GM21360 (cell line): ENCODE measurements around the gene FTCDNL1.

Experiments
- ATAC-seq: cut with Tn5 transposase; IDR thresholded peaks from one replicate; pipeline ENCODE4 v1.9.1; 2021; ENCODE audit warnings: mild to moderate bottlenecking, moderate library complexity; ENCODE audit not compliant: unreplicated experiment

Gene FTCDNL1

DNA sequence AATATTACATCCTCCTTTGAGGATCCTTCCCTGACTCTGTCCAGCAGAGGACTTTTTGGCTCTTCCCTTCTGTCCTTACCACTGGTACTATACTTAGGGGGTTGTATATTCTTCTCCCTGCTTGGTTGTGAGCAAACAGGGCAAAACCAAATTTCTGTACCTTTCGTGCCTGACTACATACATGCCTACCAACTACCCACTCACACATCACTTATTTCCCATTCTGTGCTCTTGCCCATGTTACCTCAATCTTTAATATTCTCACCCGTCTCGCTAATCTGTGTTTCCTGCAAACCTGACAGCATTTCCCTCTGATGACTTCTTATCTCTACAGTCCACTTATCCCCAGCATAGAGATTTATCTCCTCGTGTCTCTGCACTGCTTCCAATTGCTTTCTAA lies 58.6 kb downstream of the FTCDNL1 start:
- ATAC-seq: no peak

DNA sequence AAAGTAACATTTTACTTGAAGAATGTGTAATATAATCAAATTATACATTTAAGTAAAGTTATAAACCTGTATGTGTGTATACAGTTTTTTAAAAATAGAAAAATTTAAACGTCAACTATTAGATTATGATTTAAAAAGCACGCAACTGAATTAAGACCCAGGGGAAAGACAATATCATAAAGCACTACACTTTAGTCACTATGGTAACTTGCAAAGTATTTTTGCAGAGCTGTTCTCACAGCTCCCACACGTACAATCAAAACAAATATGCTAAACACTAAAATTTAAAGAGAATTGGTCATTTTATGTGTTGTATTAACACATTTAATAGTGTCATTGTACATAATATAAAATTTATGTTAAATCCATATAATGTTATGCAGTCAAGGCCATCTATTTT lies 59.7 kb downstream of the FTCDNL1 start:
- ATAC-seq: no peak

DNA sequence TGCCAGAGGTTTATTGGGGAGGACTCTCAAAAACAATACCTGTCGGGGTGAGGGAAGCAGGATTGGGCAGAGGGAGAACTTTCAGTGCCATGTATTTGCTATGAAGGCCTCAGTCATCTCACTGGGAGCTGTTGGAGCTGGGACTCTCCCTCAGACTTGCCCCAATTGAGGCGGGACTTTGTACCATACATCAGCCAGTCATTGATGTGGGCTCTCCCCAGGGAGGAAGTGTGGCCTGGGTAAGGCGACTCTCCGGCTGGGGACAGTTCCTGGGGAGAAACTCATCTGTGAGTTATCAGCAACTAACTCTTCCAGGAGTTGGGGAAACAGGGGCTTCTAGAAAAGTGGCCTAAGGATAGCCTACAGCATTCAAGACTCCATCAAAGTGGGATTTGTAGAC lies 66.5 kb downstream of the FTCDNL1 start:
- ATAC-seq: no peak

DNA sequence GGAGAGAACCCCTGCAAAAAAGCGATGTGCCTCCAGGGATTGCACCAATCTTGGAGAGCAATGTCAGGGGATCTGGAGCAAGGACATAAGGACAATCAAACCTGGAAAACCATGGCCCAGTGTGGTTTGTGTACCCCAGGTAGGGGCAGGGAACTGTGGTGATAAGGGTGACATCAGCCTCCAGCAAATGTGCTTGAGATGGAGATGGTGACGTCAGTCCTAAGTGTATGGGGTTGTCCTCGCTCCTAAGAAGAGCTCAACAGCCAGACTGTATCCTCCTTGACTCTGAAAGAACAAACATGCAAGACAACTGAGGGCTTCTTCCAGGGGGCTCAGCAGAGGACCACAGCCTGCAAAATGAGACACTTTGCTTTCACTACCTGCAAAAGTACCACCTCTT lies 71.4 kb downstream of the FTCDNL1 start:
- no peak for ATAC-seq

DNA sequence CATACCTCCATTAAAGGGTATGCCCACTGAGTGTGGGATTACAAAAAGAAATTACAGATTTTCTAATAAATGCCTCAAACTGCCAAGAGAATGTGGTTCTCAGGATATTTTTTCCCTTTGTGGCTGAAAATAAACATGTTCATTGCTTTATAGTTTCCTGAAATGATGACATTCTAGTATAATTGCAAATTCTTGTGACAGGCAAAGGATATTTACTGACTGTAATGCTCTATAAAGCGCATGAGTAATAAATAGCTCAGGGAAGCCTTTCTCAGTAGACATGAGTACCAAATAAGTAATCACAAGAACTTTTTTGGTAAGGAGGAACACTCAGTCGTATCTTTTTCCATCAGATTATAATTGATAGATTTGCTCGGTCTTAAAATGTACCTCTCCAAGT lies 72.3 kb downstream of the FTCDNL1 start:
- no peak for ATAC-seq

DNA sequence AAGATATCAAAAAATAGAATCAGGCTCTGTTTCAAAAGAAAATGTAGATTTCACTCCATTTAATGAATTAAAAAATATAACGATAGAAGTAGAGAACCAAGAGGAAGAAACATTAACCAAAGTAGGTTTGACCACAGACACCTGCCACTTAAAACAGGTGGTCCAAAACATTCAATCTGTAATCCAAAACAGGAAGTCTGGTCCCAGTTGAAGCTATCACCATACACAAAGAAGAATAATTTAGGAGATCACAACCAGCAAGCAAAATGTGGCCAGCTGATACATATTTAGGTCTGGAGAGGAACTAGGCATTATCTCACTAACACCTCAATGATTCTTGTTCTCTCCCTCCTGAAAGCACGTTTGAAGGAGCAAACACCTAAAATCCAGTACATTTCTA lies 73.1 kb downstream of the FTCDNL1 start:
- no peak for ATAC-seq

DNA sequence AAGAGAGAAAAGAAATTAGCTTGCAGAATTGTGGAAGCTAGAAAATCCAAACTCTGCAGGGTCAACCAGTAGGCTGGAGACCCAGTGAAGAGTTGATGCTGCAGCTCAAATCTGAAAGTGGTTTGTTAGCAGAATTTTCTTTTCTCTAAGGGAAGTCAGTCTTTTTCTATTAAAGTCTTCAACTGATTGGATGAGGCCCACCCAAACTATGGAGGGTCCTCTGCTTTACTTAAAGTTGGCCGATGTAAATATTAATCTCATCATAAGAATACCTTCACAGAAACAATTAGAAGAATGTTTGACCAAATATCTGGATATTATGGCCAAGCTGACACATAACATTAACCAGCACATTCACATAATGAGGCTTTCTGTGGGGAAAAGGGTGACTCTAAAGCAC lies 73.7 kb downstream of the FTCDNL1 start:
- ATAC-seq: no peak

DNA sequence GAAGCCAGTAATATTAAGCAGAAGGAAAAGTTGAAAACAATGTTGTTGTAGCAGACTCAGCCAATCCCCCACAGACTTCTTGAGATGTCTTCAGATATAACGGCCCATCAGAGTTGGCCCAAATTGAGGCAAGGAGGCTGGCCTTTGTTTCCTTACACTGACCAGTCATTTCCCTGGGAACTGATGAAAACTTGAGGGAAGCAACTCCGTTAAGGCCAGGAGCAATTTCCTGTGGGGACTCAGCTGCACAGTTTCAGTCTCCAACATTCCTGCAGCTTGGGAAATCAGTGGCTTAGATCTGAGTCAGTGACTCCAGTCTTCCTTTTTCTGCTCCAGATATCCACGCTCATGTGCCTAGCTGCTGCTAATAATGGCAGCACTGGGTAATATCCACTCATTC lies 75.7 kb downstream of the FTCDNL1 start:
- ATAC-seq: no peak

DNA sequence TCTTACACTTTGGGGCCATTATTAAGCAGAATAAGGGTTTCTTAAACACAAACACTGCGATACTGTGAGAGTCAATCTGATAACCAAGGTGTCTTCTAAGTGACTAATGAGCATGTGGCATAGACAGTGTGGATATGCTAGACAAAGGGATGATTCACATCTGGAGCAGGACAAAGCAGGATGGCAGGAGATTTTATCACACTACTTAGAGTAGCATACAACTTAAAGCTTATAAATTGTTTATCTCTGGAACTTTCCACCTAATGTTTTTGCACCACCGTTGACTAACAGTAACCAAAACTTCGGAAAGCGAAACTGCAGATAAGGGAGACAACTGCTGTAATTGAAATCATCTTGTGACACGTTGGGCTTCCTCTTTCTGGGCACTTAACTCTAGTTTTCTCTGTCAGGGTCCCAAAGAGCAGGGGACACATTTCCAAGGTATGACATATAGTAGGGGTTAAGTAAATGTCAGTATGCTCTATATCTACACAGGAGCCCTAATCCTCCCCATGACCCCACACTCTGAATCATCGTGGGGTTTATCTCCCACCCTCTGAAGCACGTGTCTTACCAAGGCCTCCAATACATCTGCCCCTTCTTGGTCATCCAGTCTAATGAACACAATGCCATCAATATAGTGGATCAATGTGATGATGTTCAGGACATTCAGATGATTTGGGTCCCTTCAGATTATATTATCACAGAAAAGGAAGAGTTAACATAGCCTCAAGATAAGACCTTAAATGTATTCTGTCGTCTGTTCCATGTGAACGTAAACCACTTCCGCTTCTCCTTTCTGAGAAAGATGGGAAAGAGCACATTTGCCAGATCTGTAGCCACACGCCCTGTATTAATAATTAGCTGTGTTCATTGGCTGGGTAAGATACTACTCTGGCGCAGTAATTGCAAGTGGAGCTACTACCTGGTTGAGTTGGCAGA lies 78.7 kb downstream of the FTCDNL1 start:
- no peak for ATAC-seq

DNA sequence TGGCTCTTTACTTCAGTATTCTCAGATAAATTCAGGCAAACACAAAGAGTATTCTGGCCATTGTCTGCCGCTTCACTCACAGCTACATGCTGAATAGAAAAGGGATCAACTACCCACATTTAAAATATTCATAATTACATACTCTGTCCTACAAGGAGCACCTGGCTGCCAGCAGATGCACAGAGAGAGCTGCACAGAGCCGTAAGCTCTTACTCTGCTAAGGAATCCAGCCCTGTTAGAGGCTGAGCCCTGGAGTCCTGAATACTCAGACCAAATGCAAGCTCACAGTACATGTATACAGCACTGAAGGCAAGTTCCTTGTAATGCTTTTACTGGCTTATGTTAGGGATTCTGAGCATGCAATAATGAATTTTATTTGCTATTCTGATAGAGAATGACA lies 80.3 kb downstream of the FTCDNL1 start:
- ATAC-seq: no peak

DNA sequence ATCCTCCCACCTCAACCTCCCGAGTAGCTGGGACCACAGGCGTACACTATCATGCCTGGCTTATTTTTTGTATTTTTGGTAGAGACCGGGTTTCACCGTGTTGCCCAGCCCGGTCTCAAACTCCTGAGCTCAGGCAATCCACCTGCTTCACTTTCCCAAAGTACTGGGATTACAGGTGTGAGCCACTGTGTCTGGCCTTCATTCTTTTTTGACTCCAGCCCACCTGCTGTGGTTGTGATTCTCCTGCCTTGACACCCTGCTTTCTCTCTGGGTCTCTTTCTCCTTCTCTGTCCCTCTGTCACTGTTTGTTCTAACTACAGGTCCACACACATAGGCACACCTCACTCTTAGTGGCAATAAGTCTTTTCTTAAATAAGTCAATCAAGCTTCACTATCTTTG lies 85.3 kb downstream of the FTCDNL1 start:
- no peak for ATAC-seq

DNA sequence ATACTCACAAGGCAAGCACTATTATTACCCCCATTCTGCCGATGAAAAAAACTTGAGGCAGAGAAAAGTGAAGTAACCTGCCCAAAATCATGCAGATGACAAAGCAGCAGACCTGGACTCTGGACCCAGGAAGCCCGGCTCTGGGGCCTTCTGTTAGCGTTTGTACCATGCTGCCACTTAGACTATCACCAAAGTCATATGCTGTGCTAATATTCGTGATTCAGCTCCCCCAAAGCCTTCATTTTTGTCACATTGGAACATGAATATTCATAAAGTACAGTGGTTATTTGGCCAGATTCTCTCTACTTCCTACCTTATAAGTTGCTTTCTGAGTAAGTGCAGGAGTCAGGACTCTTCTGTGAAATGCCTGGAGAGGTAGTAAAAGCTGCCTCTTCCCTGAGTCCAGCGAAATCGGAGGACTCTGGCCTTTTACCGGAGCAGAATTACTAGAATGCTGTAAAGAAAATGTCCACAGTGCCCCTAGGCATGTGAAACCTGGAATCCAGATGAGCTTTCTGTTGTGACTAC lies 86.7 kb downstream of the FTCDNL1 start:
- ATAC-seq: no peak

DNA sequence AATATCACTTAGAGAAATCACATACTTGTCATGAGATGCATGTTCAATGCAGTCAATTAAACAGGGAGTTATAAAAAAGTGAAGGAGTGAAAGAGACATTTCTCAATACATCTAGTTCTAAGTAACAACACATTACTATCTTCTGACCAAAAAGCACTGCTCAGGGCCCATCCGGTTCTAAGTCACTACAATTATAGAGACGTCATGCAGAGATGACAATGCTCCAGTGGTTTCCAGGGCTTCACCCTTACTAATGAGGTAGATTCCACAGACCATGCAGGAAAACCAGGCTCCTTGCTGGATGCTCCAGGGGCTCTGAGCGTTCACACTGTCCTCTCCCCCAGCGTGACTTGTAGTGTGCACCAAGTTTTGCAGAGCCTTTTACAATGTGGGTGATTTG lies 88.0 kb downstream of the FTCDNL1 start:
- ATAC-seq: no peak

DNA sequence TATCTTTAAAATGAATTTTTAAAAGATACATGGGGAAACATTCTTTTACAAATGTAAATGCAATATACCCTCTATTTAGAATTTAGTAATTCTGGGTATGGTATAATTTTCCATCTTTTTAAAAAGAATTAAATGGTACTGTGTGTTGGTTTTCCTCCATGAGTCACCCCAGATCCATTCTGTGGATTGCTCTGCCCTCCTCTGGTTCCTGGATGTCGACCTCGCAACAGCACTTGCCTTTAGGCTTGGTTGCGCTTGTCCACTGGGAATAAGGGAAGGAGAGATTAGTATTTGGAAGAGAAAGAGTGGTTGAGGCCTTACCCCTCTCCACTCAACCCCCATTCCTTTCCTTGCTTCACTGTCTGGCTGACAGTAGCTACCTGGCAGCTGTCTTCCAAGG lies 90.4 kb downstream of the FTCDNL1 start:
- no peak for ATAC-seq

DNA sequence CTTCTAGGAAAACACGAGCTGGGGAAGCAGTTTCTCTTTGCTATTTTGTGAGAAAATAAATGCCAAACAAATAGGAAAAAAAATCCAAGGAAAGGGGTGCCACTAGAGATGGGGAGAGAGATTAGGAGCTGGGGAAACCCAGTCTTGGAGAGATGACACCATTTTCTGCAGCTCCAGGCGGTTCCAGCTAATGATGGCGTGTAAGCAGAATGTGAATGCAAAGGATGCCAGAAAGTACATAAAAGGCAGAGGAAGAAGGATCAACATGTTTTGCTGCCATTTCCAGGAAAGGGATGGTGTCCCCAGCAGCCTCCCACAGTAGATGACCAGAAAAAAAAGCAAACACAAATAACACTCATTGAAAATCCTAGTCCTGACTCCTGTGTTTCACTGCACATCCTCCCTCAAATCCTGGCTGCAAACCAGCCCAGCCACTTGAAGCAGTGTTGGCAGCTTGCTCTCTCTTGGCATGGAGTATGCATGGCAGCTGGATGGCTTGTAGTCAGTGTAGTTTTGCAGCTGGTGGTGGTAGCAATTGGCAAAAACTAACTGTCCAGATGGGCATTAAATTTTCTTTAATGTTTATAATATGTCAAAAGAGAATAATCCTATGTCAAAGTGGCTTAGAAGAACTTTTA lies 93.6 kb downstream of the FTCDNL1 start:
- no peak for ATAC-seq

DNA sequence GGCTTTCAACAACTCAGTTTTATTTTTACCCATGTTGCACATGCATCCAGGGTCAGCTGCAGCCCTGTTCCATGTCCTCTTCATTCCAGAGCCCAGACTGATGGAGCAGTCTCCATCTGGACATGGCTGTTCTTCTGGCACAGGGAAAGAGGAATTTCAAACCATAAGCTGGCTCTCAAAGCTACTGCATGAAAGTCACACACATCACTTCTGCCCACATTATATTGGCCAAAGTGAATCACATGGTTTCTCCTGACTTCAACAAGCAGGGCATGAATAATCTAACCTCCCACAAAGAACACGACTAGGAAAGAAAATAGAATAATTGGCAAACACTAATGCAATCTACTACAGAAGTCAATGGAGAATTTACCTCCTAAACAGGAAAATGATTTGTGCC lies 94.2 kb downstream of the FTCDNL1 start:
- no peak for ATAC-seq

DNA sequence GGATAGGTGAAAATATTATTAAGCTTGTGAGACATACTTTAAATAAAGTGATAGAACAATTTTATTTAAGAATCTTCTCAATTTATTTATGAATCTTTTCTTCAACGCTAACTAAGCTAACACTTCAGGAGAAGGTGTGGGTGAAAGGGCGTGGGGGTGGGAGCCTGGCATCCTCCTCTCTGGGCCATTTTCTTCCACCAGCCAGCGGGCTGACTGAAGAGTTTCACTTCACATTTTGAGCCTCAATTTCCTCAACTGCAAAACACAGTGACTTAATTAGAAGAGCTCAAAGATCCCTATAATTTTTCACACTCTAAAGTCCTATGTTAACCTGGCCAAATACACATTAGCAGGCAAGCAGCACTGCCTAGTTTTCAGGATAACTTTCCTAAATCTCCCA lies 94.8 kb downstream of the FTCDNL1 start:
- no peak for ATAC-seq

DNA sequence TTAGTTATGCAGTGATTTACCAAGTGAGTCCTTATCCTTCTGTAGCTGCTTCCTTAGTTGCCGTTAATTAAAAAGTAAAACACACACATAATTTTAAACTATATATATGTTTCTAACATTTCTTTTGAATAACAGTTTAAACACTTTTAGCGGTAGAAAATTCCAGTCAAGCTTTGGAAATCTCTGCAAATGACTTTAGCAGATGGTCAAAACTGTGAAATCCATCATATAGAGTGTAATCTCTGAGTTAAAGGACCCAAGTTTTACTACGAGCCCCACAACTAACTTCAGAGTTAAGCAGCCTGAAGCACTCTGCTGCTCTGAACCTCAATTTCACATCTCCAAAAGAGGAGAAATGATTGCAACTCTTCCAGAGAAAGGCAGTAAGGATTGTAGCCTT lies 96.2 kb downstream of the FTCDNL1 start:
- ATAC-seq: no peak

DNA sequence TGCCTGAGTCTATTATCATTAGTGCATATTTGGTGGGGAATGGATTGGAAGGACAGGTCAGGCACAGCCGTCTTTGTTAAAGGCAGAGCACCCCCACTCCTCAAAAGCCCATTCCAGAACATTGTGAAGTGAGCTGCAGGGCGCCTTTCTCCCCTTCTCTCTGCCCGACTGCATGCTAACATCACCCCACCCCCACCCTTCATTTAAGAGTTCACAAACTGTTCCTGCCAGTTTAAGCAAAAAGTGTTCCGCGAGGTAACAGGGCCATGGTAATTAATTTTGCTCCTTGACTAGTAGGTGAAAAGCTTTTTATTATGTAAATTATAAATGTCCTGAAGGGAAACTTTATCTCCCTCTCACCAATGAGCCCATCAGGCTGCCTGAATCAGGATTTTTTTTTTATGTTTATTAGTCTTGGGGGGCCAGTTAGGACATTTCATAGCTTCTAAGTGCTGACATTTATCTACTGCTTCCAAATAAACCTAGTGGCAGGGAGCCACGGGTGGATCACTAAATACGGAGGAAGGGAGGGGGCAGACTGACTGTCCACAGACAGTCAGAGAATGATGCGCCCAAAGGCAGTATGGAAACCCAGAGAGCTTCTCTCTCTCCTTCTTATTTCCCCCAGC lies 99.4 kb downstream of the FTCDNL1 start:
- ATAC-seq: no peak

DNA sequence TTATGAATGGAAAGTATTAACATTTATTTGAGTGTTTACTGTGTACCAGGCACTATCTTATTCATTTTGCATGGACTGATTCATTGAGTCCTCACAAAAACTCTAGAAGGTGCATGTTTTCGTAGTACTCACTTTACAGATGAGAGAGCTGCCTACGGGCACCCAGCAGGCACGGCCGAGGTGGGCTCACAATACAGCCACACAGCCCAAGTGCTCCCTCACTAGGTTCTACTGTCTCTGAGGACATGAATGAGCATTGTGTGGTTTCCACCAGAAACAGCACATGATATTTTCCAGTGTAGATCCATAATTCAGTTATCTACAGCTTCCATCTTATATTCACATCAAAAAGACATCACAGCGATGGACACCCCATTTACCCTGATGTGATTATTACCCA lies 101.4 kb downstream of the FTCDNL1 start:
- ATAC-seq: no peak

DNA sequence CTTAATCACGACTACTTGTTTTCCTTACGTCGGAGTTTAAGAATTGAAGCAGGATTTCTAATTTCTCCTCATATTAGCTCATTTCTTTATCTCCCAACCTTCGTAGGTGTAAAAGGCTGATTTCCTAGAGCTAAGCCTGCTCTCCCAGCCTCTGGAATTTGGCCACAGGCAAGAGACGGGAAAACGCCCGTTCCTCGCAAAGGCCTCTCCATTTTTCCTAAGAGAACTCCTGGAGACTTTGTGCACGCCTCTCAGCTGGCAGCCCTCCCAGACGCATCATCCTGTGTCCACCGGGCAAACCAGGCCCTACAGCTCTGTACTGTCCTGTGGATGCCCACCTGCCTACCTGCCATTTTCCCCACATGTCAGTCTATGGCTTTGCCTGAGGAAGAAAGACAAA lies 106.3 kb downstream of the FTCDNL1 start:
- ATAC-seq: no peak

DNA sequence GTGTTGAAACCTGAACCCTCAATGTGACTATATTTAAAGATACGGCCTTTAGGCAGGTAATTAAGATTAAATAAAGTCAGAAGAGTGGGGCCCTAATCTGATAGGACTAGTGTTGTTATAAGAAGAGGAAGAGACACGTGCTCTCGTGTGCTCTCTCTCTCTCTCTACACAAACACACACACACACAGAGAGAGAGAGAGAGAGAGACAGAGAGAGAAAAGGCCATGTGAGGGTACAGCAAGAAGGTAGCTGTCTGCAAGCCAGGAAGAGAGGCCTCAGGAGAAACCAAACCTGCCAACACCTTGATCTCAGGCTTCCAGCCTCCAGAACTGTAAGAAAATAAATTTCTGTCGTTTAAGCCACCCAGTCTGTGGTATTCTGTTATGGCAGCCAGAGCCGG lies 106.7 kb downstream of the FTCDNL1 start:
- no peak for ATAC-seq
